C4-2B (cell line): Measurements from ENCODE around the gene CALCOCO1.
A peak's percentile ranks its signal among the peaks of the same experiment; 100 is the strongest.

Experiments
- H3K27ac ChIP-seq: fragments of 450-650 bp; 2 replicates; pipeline ENCODE4 v1.5.1; 2017
- ZFX ChIP-seq: fragments of 450-650 bp; IDR thresholded peaks from 2 replicates; pipeline ENCODE4 v1.6.1; 2017
- TF ChIP-seq, protein P1 (sequence below): fragments of 450-650 bp; conservative IDR thresholded peaks from 2 replicates; pipeline ENCODE4 v1.5.1; 2017; ENCODE audit warnings: mild to moderate bottlenecking

Gene CALCOCO1

GRCh38 chr12:53737951-53738405, 10.7 kb upstream of the CALCOCO1 start:
- no peak overlapping the region for H3K27ac ChIP-seq
- TF ChIP-seq ZFX: no peak
- TF ChIP-seq, protein P1, sequence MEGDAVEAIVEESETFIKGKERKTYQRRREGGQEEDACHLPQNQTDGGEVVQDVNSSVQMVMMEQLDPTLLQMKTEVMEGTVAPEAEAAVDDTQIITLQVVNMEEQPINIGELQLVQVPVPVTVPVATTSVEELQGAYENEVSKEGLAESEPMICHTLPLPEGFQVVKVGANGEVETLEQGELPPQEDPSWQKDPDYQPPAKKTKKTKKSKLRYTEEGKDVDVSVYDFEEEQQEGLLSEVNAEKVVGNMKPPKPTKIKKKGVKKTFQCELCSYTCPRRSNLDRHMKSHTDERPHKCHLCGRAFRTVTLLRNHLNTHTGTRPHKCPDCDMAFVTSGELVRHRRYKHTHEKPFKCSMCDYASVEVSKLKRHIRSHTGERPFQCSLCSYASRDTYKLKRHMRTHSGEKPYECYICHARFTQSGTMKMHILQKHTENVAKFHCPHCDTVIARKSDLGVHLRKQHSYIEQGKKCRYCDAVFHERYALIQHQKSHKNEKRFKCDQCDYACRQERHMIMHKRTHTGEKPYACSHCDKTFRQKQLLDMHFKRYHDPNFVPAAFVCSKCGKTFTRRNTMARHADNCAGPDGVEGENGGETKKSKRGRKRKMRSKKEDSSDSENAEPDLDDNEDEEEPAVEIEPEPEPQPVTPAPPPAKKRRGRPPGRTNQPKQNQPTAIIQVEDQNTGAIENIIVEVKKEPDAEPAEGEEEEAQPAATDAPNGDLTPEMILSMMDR: no peak

DNA sequence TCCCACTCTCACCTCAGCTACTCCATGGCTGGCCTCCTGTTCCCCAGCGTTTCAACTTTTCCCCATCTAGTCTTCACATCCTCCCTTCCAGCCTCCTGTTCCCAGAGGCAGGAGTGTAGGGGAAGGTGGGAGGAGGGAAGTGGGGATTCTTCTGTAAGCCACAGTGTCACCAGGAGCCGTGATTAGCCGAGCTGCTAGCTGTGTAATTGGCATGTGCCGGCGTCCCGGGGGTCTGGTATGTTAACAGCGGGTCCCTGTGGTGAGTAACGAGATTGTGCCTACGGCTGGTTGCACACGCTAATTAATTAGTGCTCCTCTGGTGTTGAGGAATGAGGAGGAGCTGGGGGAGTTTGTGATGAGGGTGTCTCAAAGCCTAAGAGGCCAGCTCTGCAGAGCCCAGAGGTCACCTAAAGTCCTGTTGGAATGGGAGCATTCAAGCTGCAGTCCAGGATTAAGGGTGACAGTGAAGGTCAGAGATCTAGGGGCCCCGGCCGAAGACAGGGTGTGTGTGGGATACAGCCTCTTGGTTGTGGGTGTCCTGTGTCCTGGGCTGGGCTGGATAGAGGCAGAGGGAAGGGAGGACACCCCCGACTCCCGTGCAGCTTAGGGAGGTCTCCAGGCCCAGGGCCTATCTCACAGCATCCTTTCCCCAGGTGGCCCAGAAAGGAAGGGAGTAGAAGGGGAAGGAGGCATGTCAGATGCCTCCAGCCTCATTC, 10.0 kb upstream of the CALCOCO1 start:
- H3K27ac ChIP-seq: no peak overlapping the region
- no peak for TF ChIP-seq ZFX
- TF ChIP-seq, protein P1: no peak

DNA sequence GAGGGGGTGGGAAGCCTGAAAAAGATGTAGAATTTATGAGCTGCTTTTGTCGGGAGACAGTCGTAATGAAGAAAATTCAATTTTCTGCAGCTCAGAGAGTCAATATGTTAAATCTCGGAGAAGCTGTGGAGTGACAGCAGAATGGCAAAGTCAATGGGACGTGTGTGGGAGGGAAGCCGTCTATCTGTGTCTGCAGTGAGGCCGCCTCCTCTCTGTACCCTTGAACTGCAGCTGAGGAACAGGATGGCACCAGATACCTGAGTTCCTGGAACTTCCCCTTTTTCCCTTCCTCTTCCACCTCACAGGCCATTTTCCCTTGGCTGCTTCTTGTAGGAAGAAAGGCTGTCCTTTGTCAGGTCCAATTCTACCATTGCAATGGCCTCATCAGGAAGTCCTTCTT, 9.3 kb upstream of the CALCOCO1 start:
- TF ChIP-seq, protein P1: no peak
- TF ChIP-seq ZFX: no peak
- no peak overlapping the region for H3K27ac ChIP-seq

- H3K27ac ChIP-seq: peak overlapping the region; percentile 10; the same call in 1 of the 2 replicates
- TF ChIP-seq, protein P1: no peak
- no peak for TF ChIP-seq ZFX
These were observed 8.3 kb upstream of the CALCOCO1 start for GRCh38 chr12:53735556-53735955.

- TF ChIP-seq, protein P1: no peak
- no peak for TF ChIP-seq ZFX
- no peak overlapping the region for H3K27ac ChIP-seq
These were observed 7.2 kb upstream of the CALCOCO1 start for GRCh38 chr12:53734425-53734824.

- H3K27ac ChIP-seq: no peak overlapping the region
- TF ChIP-seq, protein P1: no peak
- no peak for TF ChIP-seq ZFX
These were observed 6.6 kb upstream of the CALCOCO1 start for GRCh38 chr12:53733807-53734200.

DNA sequence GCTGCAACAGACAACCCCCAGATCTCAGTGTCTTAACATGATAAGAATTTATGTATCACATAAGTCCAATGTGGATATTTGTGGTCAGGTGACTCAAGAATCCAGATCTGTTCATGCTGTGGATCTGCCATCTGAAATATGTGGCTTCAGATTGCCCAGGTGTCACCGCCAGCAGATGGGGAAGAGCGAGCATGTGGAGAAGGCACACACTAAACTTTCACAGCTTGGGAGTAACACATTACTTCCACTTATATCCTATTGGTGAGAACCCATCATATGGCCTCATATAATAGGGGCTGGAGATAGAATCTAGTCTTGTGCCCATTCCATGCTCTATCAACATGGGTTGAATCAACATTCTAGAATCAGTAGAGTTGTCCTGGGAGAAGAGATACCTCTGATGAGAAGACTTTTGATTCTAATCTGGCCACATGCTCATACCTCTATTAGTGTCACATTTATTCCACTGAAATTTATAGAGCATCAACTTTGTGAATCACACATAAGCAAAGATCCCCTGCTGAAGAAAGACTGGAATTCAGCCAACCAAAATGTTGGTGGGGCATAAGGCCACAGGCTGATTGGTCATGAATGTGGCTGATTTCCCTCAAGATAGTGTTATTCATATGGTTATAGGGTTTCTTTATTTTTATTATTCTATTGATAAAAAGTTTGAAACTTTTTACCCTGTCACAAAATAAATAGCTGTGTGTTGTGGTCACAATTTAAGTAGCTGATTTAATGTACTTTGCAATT, 6.0 kb upstream of the CALCOCO1 start:
- no peak overlapping the region for H3K27ac ChIP-seq
- TF ChIP-seq, protein P1: no peak
